Measurements from ENCODE around the gene CDH22. TPM values are rescaled to one million over a fixed set of nuclear protein-coding genes. Genes with fewer than 3 reads are reported as not detected.
A peak's percentile ranks its signal among the peaks of the same experiment; 100 is the strongest.

Gene CDH22
- polyA plus RNA-seq, 3 donors: 0.04 TPM; not detected in 2

GRCh38 chr20:46232539-46232938 is 75.8 kb downstream of the CDH22 start:
- DNase-seq (ENCODE audit: extremely low read depth in 1 of 11, low read depth in 9 of 11, low spot score in 4 of 11): no peak

DNA sequence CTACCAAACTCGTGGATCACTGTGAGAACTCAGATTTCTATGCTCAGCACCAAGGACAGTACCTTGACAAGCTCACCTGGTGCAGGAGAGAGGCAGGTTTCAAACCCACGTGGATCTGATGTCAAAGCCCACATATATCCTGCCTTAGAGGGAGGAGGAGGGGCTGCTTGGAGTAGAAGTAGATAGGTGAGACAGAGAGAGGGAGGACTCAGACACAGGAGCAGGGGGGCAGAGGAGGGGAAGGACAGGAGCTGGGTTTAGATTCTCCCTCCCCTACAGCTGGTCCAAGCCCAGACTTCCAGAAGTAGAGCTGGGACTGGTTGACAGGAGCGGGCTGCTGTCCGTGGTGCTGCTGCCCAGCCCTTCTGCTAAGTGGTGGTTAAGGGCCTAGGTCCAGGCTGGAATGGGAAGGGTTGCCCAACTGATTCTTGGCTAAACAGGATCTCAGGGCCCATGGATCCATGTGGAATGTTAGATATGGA is 77.5 kb downstream of the CDH22 start:
- DNase-seq (ENCODE audit: extremely low read depth in 1 of 11, low read depth in 9 of 11, low spot score in 4 of 11): peak in 9 of 11 donors; percentile 31 to 60 (median 53)

DNA sequence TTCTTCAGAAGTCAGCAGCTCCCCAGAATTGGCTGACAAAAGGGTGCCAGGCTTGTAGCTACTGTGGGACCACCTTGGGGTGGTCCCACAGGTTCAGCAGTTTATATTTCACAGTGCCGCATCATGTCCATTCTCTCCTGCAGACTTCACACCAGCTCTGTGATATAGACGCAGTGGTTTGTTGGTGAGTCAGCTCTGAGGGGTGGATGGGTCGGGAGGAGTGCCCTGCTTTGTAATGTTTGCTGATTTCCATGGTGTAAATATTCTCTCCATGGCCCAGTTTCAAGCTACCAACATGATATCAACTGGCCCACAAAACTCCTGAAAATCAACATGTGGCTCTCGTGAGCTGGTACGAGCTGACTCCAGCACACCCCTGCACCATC is 78.2 kb downstream of the CDH22 start:
- DNase-seq (ENCODE audit: extremely low read depth in 1 of 11, low read depth in 9 of 11, low spot score in 4 of 11): no peak

DNA sequence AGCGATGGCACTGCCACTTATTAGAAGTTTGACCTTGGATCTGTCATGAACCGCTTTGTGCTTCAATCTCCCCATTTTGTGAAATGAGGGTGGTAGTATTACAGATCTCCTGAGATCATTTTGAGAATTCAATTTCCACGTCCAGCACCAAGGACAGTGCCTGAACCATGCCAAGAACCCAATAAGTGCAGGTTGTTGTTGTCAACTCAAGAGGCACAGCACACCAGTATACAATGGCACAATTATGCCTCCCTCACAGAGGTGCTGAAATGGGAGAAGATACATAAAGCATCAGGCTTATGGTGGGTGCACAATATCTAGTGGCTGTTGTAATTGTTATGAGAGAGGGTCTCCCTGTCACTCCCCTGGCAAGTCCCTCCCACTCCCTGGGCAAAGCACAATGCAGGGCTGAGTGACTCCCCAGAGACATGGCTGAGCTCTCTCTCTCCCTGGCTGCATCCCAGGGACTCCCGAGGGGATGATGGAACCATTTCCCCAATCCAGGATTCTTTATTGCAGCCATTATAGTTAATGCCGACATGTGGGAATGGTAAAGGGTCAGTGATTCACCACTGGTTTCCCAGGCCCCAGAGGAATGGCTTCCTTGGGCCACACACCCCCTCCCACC is 78.7 kb downstream of the CDH22 start:
- no peak for DNase-seq (ENCODE audit: extremely low read depth in 1 of 11, low read depth in 9 of 11, low spot score in 4 of 11)

- no peak for DNase-seq (ENCODE audit: extremely low read depth in 1 of 11, low read depth in 9 of 11, low spot score in 4 of 11)
Observed at GRCh38 chr20:46228670-46229069, 79.6 kb downstream of the CDH22 start.

DNA sequence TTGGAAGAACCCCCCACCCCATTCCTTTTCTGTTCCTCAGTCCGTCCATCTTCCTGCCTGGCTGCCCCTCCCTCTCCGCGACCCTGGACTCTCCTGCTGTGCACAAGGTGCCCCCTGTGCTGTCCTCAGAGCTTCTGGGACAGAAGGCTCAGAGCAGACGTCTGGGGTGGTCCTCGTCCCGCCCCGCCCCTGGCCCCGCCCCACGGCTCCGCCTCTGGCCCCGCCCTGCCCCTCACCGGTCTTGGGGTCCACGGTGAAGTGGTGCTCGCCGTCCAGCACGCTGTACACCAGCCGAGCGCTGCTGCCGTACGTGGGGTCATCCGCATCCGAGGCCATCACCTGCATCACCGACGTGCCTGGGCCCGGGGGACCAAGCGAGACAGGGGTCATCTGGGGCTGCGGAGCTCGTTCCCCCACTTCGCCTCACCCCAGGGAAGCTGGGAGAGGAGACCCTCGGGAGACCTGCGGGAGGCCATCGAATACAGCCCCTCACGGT is 81.0 kb downstream of the CDH22 start:
- no peak for DNase-seq (ENCODE audit: extremely low read depth in 1 of 11, low read depth in 9 of 11, low spot score in 4 of 11)

DNA sequence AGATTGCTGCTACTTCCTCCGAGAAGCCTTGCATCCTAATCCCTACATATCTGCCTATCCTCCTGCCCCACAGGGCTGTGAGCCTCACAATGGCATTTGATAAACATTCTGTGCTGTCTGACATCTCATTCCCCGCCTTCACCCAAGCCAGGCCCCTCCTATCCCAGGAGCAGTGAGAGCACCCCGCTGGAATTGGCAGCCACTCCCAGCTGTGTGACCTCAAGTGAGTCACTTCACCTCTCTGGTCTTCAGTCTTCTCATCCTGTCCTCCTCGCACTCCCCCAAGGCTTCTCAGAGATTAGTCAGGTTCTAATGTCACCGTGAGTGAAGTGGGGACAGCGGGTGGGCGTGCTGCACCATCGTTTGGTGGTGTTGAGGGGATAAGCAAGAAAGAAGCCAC is 81.7 kb downstream of the CDH22 start:
- DNase-seq (ENCODE audit: extremely low read depth in 1 of 11, low read depth in 9 of 11, low spot score in 4 of 11): no peak

DNA sequence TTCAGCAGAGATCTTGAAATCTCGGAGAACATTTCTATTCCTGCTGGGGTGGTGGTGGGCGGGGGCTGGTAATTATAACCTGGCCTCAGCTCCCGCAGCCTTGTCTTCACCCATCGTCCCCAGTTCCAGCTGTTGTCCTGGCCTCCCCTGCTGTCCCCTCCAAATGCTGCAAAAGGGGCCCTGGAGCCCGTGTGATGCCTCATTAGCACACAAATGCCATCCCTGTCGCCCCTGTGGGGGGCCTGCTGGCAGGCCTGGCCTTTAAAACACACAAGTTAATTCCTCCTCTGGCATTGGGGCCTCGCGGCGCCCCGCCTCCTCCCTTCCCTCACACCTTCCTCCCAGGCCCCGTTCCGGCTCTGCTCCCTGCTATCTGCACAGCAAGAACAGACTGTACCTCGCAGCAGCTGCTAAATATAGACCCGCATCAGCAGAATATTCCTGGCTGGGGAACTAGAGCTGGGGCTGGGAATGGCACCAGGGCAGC is 85.7 kb downstream of the CDH22 start:
- no peak for DNase-seq (ENCODE audit: extremely low read depth in 1 of 11, low read depth in 9 of 11, low spot score in 4 of 11)

GRCh38 chr20:46221256-46221833 is 87.0 kb downstream of the CDH22 start:
- DNase-seq (ENCODE audit: extremely low read depth in 1 of 11, low read depth in 9 of 11, low spot score in 4 of 11): no peak

- DNase-seq (ENCODE audit: extremely low read depth in 1 of 11, low read depth in 9 of 11, low spot score in 4 of 11): peak in 9 of 11 donors; percentile 25 to 59 (median 37)
Observed at GRCh38 chr20:46220455-46221207, 87.7 kb downstream of the CDH22 start.

GRCh38 chr20:46219920-46220319 is 88.4 kb downstream of the CDH22 start:
- DNase-seq (ENCODE audit: extremely low read depth in 1 of 11, low read depth in 9 of 11, low spot score in 4 of 11): no peak

DNA sequence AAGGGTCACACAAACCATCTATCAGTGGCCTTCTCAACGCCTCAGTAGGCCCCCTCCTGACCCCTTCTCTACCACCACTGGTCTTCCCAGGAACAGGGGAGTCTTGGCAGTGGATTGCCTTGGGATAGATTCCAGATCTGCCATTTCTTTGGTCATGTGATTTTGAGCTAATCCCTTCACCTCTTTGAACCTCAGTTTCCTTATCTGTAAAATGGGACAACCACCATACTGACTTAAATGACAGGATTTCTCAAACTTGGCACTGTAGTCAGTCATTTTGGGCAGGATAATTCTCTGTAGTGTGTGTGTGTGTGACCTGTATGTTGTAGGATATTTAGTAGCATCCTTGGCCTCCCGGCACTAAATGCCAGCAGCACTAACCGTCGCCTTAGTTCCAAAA is 89.1 kb downstream of the CDH22 start:
- DNase-seq (ENCODE audit: extremely low read depth in 1 of 11, low read depth in 9 of 11, low spot score in 4 of 11): no peak

DNA sequence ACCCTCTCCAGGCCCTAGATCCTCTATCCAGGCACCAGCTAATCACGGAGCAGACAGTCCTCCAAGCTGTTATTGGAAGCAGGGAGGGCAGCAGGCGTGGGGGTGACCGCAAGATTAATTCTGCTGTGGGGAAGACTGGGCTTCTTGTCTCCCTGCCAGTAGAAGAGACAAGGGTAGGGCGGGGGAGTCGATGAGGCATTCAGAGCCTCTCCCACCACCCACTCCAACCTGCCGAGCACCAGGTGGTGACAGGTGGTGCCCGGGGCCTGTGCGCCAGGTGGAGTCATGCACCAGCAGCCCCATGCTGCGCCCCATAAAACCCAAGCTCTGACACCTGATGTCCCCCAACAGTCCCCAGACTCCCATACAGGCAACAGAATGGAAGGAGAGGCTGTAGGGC is 89.6 kb downstream of the CDH22 start:
- no peak for DNase-seq (ENCODE audit: extremely low read depth in 1 of 11, low read depth in 9 of 11, low spot score in 4 of 11)

- DNase-seq (ENCODE audit: extremely low read depth in 1 of 11, low read depth in 9 of 11, low spot score in 4 of 11): no peak
Observed at GRCh38 chr20:46217583-46217982, 90.7 kb downstream of the CDH22 start.

DNA sequence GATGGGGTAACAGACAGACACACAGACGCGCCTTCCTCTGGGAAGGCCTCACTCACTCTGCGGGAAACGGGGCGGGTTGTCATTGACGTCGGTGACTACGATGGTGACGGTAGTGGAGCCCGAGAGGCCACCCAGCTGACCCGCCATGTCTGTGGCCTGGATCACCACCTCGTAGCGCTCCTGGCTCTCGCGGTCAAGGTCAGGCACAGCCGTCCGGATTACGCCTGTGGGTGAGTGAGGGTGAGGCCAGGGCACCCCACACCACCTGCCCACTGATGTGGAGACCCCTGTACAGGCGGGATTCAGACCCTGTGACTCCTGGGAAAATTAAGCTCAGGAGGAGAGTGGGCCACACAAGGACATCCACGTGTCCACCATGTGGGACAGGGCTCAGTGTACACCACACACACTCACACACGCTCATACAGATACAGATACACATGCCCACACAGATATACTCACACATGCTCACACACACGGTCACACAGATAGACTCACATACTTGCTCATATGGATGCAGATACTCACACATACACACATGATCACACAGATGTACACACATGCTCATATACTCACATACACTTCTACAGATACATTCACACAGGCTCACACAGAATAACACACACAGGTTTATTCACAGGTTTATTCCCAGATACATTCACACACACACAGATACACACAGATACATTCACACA is 91.4 kb downstream of the CDH22 start:
- DNase-seq (ENCODE audit: extremely low read depth in 1 of 11, low read depth in 9 of 11, low spot score in 4 of 11): no peak

- no peak for DNase-seq (ENCODE audit: extremely low read depth in 1 of 11, low read depth in 9 of 11, low spot score in 4 of 11)
Observed at GRCh38 chr20:46215913-46216707, 92.2 kb downstream of the CDH22 start.

GRCh38 chr20:46214824-46215488 is 93.3 kb downstream of the CDH22 start:
- no peak for DNase-seq (ENCODE audit: extremely low read depth in 1 of 11, low read depth in 9 of 11, low spot score in 4 of 11)
